ENCODE results near the gene PLPP1.

Gene PLPP1

GRCh38 chr5:55445791-55446190 is 89.0 kb downstream of the PLPP1 start:
- DNase-seq, result no peak

DNA sequence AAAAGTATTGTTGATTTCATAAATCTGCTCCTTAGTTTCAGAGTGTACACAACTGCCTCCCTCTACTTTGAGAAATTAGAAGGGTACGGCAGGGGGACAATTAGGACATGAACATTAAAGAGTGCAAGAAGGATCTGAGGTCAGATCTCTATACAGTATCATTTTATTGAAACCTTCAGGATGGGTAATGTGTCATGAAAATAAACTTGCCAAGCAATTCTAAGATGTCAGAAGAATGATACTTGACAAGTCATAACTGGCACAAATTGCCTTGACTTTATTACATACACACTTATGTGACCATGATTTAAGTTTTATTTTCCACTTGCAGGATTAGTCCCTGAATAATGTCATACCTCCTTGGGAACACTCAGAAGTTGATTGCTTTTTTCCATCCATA is 92.8 kb downstream of the PLPP1 start:
- DNase-seq, result no peak

DNA sequence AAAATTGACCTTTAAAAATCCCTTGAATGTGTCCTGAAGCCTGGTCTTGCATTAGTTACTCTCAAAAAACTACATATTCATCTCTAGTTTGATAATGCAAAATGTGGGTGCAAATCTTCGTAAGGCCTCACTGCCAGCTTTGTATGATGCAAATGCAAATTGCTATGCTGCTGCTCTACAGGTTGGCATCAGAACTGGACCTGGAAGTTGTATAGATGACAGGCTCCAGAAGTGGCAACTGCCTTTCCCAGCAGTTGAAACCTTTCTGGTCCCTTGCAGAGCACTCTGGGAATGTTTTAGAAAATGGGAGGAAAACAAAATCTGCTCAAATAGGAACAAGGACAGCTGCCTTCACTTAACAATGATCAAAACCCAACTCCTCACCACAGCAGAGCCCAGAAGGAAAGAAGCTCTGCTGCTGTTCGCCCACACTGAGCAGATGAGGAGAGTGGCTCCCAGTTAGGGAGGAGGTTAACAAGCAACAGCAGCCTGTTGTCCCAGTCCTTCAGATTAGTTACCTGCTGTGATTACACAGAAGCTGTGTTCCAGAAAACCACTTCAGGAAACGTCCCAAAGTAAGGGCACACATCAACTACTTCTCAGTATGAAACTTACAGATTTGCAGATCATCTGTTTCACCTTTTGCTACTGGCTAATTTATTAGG is 93.5 kb downstream of the PLPP1 start:
- DNase-seq, result no peak

GRCh38 chr5:55440188-55440646 is 94.5 kb downstream of the PLPP1 start:
- DNase-seq, result no peak

DNA sequence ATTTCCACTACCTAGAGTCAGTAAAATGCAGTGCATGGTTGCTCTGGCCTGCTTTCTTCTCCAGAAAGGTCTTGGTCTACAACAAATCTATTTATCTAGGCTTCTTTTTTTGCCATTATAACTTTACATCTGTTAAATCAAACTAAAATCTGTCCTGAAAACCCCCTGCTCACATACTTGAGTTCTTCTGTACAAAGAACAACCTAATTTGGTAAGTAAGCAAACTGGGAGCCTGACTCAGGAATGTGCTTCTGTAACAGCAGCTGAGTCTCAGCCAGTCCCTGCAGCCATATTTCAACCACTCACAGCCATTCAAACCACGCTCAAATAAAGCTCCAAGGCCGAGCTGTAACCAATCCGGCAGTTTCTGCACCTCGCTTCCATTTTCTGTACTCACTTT is 95.8 kb downstream of the PLPP1 start:
- DNase-seq, result no peak

GRCh38 chr5:55437859-55438206 is 96.9 kb downstream of the PLPP1 start:
- no peak for DNase-seq

GRCh38 chr5:55437452-55437851 is 97.3 kb downstream of the PLPP1 start:
- DNase-seq, result no peak

DNA sequence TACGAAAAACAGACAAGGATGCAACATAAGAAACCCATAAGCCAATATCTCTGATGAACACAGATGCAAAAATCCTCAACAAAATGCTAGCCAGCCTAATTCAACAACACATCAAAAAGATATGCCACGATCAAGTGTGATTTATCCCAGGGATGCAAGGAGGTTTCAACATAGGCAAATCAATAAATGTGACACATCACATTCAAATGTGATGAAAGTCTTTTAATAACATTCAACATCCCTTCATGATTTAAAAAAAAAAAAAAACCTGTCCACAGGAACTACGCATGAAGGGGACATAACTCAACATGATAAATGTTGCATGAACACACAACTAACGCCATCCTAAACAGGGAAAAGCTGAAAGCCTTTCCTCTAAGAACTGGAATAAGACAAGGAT is 102.2 kb downstream of the PLPP1 start:
- no peak for DNase-seq

DNA sequence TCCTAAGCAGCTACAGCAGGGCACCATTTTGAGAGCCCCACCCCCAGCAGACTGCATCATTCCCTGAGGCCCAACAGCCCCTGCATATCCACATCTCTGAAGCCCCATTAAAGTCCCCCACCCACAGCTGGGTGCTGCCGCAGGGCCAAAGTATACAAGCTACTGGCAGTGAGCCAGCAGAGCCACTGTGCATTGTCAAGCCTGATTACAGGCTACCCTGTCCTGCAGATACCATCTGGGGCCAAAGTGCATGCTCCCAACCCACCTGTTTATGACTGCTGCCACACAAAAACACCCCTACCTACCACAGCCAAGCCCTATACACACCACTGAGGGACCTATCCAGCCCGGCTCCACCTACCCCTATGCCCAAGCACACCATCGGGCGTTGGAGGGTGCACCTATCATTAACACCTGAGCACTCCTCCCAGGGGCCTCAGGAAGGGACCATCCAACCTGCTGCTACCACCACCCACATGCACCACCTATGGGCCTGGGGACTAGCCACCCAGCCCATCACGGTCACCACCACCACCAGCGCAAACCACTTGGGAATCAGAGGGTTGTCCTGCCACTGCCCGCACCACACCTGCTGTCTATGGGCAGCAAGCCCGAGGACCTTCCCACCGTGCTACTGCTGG is 105.0 kb downstream of the PLPP1 start:
- DNase-seq, result no peak

DNA sequence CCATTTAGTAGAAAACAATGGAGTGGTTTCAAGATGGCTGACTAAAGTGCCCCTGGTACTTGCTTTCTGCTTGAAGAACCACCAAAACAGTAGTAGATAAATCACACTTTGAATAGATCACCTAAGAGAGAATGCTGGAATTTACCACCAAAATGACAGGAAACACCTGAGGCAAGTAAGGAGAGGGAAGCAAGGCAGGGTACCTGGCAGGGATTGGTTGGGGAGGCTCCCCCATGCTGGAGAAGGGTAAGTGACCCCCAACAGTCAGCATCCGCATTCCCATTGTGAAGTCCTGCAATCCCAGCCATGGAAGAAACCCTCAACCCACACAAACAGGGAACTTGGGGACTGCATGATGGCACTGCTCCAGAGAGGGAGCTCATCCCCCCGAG is 105.5 kb downstream of the PLPP1 start:
- no peak for DNase-seq

- no peak for DNase-seq
These were observed 107.6 kb downstream of the PLPP1 start for GRCh38 chr5:55427157-55427556.

DNA sequence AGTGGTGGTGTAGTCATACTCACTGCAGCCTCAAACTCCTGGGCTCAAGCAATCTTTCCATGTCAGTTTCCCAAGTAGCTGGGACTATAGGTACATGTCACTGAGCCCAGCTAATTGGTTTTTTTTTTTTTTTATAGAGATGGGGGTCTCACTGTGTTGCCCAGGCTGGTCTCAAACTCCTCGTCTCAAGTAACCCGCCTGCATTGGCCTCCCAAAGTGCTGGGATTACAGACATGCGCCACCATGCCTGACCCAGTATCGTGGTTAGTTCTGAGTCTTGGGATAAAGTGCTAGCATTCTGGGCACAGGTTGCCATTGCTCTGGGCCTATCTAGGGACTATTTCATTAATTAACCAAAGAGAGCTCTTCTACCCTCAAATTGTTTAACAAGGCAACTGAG is 108.3 kb downstream of the PLPP1 start:
- no peak for DNase-seq

DNA sequence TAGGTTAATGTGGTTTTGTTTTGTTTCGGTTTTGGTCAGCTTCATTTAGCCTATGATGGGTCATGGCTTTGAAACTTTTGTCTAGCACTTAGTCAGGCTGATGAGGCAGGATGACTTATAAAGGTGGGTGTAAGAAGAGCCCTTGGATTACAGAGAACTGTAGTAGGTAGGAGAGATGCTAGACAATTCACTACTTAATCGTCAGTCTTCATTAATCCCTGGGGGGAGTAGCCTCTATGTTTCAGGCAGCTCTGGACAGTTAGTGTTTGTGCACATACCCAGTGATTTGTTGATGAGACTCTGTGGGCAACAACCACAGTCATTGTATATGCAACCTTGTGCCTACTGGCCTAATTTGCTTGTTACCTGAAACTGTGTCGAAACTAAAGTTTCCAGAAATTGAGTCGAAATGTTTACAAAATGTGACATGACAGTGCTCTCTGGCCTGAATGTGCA is 113.7 kb downstream of the PLPP1 start:
- no peak for DNase-seq

GRCh38 chr5:55418994-55419968 is 115.5 kb downstream of the PLPP1 start:
- DNase-seq, result no peak

DNA sequence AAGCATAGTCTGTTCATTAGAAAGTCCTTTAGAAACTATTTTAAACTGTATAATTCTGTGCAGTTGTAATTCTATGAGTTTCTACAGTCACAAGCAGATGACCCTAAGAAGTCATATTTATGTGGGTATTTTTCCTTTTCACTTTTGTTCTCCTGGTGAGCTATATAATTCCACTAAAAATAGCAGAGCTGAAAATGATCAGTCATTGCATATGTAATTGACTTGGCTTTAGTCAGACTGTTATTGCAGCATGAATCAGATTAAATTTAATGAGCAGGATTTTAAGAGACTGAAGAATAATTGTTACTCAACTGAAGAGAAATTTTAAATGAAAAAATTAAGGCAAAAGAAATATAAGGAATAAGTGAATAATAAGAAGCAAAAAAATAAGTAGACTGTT is 118.5 kb downstream of the PLPP1 start:
- no peak for DNase-seq

- no peak for DNase-seq
These were observed 119.7 kb downstream of the PLPP1 start for GRCh38 chr5:55415071-55415470.

- no peak for DNase-seq
These were observed 121.1 kb downstream of the PLPP1 start for GRCh38 chr5:55413644-55414043.

- DNase-seq, result no peak
These were observed 122.9 kb downstream of the PLPP1 start for GRCh38 chr5:55411876-55412275.

- DNase-seq, result no peak
These were observed 123.9 kb downstream of the PLPP1 start for GRCh38 chr5:55410845-55411244.

GRCh38 chr5:55409775-55410174 is 125.0 kb downstream of the PLPP1 start:
- no peak for DNase-seq

GRCh38 chr5:55407984-55408383 is 126.8 kb downstream of the PLPP1 start:
- no peak for DNase-seq

DNA sequence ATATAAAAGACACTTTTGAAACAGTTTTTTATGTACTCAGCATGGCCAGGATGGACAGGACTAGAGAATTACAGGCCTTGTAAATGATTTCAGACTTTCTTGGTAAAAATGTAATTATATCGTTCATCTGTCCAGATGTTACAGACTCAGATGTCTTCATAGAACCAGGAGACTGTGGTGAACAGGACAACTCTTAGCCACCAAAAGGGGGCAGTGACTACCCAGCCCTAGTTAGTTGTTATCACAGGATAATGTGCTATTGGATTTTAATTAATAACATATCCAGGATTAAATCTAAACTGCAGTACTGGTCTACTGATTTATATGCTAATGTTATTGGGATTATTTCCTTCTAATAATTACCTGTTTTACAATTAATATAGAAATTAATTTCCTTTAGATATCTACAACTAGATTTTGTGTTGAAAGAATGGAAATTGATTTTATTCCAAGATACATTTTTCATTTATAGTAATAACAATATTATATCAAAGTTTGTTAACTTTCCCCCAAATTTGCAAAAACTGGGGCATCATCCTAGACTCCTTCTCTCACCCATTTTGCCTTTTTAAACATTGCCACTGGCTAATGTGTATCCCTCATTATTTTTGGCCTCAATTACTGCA is 127.6 kb downstream of the PLPP1 start:
- no peak for DNase-seq

DNA sequence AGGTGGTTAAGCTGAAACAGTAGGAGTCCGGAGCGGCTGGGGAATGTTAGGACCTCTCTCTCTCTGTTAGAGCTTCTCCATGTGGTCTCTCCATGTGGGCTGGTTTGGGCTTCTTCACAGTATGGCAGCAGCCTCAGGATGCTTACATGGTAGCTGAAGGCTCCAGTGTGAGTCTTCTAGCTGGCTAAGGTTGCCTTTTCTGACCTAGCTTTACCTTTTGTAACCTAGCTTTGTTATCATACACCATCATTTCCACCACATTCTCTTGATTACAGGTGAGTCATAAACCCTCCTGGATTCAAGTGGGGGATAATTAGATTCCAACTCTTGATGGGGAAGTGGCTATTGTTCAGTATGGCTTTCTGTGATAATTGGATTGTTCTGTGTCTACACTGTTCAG is 128.5 kb downstream of the PLPP1 start:
- DNase-seq, result no peak
